SHP77 treated with DMSO at 0.1 percent for 48 hours (cell line): Measurements from ENCODE around the gene IRAK1.

Experiments used
- DNase-seq: peaks from one replicate; lab custom pipeline; 2025; lab: John Stamatoyannopoulos, UW

The IRAK1 gene

DNA sequence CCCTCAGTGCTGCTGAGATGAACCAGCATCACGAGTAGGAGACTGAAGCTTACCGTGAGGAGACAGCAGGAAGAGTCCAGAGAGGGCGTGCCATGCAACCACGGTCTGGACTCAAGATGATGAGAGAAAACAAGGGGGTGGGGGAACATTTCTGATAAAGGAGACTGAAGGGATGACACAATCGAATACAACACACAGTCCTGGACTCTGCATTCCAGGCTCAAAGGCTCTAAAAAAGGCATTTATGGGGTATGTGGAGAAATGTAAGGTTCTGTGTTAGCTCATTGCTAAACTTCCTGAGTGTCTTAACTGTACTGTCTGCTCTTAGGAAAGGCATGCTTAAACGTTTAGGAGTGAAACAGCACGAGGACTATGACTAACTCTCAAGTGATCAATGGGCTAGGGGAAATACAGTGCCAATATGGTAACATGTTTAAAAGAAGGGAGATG is 20.6 kb upstream of the IRAK1 start:
- no peak for DNase-seq

DNA sequence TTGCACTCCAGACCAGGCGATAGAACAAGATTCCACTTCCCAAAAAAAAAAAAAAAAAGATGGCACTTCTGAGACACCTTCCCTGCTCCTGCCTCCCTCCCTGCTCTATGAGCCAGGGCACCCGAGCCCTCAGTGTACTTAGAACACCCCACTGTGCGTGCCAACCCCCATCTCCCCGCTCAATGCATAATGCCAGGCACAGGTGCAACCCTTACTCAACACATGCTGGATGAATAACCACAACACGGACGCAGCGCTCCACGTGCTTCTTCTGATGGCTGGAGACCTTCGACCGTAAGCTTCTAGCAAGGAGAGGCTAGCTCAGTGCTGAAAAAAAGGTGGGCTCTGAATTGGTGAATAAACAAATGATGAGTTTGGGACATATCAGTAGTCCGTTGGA is 19.9 kb upstream of the IRAK1 start:
- DNase-seq = no peak

DNA sequence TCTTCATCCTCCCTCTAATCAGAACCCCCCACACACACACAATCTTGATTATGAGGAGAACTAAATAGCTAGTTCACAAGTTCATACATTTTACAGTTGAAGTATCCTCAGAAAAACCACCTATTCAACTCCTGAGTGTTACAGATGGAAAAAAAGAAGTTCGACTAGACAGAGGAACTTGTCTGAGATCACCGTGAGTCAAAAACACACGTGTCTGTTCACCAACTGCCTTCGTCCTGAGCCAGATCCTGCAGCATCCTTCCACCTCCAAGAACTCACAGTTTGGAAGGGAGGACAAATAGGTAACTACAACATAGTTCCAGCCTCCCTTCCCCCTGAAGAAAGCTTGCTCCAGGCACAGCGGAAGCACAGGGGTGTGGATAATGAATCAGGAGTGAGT is 19.0 kb upstream of the IRAK1 start:
- DNase-seq = no peak

DNA sequence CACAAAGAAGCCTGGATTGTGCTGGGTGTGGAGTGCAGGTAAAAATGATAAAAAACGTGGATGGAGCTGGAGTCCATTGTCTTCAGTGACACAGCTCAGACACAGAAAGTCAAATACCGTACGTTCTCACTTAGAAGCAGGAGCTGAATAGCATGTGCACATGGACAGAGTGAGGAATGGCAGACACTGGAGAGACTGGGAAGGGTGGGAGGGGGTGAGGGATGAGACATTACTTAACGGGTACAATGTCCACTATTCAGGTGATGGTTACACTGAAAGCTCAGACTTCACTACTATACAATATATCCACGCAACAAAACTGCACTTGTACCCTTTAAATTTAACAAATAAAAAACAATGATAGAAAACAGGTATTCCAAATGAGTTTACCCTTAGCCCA is 18.1 kb upstream of the IRAK1 start:
- no peak for DNase-seq

DNA sequence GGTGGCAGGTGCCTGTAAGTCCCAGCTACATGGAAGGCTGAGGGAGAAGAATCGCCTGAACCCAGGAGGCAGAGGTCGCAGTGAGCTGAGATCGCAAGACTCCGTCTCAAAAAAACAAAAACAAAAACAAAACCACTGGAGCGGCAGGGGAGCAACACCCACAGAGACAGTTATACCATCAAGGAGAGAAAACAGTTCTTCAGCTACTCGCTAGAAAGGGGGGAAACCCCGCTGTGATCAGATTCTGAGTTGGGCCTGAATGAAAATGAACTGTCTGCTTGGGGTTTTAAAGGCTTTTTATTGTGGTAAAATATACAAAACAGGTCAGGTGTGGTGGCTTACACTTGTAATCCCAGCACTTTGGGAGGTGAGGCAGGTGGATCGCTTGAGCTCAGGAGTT is 16.8 kb upstream of the IRAK1 start:
- no peak for DNase-seq

DNA sequence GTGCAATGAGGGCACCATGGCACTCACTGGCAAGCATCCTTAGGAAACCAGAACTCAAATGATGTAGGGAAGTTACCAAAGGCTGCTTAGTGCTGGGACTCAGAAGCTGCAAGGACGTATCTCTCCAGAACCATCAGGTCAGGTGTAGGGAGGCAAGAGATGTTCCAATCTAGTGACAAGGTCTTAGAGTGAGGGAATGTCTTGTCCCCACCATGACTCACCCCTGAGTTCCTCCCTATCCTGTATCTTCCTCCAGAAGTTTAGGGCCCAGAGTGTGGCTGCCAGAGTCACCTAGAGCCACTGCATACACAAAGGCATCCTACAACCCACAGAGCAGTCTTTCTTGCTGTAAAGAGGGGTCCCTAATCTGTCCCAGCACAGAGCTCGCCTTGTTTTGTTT is 14.1 kb upstream of the IRAK1 start:
- no peak for DNase-seq

DNA sequence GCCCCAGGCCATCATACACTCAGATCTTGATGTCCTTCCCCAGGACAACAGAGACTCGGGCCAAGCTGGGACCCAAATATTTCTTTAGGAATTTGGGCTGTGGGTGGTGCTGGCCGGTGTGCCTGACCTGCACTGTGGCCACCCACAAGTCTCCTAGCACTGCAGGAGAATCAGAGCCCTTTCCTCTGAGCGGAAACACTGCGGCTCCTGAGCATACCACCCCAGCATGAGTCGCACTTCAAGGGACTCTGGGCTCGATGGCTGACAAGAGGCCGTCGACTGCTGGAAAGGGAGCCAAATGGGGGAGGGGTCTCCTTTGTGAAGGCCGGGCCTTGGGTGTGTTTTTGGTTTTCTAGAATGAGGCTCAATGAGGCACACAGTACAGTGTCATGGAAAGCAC is 13.0 kb upstream of the IRAK1 start:
- DNase-seq = no peak

DNA sequence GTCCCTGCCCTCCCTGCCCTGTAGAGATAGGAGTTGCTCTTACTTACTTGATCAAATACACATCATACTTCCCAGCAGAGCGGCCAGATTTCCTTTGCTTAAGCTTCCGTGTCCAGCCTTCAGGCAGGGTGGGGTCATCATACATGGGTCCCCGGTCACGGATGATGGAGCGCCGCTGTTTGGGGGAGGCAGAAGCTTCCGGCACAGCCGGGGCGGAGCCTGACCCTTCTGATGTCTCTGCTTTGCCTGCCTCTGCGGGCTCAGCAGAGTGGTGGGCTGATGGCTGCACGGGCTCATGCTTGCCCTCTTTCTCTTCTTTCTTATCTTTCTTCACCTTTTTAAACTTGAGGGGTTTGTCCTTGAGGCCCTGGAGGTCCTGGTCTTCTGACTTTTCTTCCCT is 12.5 kb upstream of the IRAK1 start:
- no peak for DNase-seq

DNA sequence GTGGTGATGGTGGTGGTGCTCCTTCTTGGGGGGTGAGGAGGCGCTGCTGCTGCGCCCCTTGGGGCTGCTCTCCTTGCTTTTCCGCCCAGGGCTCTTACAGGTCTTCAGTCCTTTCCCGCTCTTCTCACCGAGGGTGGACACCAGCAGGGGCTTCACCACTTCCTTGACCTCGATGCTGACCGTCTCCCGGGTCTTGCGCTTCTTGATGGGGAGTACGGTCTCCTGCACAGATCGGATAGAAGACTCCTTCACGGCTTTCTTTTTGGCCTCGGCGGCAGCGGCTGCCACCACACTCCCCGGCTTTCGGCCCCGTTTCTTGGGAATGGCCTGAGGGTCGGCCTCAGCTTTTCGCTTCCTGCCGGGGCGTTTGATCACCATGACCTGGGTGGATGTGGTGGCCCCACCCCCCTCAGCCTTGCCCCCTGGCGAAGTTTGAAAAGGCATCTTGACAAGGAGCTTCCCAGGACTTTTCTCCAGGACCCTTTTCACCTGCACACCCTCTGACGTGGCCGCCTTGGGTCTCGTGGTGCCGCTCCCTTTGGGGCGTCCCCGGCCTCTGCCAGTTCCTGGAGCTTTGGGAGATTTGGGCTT is 11.1 kb upstream of the IRAK1 start:
- no peak for DNase-seq

DNA sequence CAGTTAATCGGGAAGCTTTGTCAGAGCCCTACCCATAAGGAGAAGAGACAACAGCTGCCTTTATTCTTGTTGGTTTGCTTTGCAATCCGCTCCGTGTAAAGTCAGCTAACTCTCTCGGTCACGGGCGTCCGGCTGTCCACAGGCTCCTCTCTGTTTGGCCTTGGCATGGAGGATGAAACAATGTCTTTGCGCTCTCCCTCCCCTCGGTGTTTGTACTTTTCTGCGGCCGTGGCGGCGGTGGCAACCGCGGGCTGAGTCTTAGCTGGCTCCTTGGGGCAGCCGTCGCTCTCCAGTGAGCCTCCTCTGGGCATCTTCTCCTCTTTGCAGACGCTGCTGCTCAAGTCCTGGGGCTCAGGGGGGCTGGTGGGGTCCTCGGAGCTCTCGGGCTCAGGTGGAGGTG is 10.6 kb upstream of the IRAK1 start:
- DNase-seq = no peak

DNA sequence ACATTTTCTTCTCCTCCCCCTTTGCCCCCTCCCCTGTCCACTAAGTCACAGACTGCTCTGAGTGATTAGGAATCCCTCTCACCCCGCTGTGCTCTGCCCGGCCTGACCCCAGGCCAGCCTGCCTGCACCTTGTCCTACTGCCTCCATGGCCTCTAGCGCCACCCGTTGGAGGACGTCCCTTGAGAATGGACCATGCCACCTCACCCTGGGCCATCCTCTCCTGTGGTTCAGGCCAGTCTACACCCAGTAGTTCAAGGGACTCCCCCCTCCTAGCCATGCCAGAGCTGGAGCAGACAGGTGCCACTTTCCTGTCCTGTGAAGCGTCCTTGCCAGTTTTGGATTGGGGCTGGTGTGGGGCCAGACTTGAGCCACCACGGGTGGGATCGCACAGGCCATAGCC is 9.7 kb upstream of the IRAK1 start:
- no peak for DNase-seq

DNA sequence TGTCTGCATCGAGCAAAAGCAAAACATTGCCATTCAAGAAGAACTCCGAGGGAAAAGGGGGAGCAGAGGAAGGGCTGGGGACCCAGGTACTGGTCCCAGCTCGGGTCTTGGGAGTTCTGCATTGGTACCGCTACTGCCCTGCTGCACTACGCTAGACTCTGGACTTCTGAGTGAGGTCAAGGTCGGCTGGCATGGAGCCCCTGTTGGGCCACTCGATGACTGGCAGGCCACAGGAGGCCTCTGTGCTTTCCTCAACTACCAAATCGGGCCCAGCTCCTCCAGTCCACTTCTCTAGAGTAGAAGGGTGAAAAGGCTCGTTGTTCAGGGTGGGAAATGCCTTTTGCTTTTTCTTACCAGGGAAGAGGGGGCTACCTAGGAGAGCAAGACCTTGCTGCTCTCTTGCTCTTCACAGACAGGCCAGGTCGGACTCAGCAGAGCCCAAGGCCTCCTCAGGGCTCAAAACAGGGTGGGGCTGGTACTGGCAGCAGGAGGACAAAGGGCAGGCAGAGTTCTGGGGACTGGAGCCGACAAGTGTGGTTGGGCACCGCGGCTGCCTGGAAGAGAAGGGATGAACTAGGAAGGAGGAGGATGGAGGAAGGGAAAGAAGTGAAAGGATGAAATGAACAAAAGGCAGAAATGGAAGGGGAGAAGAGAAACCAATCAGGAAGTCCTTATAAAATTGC is 8.9 kb upstream of the IRAK1 start:
- no peak for DNase-seq

DNA sequence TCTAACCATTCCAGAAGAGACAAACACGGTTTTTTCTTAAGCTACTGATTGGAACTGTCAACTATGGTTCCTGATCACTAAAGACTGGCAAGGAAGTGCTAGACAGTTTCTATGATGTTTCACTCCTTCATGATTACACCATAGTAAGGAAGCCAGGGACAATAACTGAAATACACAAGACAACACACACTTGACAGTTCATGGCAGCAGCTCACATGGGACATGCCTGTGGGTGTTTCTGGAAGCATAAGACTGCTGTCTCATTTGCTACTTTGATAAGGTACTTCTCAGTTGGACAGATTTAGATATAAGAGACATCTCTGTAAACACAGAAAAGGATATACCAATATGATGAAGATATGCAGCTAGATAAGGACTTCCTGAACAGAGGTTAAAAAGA is 8.3 kb upstream of the IRAK1 start:
- no peak for DNase-seq

DNA sequence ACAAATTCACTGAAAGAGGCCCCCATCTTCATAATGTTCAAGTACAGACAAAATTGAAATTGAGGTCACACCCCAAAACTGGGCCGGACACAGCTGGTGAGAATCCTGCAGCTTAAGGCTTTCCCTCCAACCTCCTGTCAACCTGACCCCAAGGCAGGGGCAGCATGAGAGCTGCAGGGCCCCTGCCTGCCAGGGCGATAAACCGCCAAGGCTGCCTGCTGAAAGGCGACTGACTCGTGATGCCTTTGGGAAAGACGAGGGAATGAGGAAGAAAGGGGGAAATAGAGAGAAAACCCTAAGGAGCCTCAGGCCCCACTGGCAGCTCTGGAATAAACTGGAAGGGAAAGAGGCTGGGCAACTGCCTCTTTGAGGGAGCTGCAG is 7.3 kb upstream of the IRAK1 start:
- DNase-seq = no peak

DNA sequence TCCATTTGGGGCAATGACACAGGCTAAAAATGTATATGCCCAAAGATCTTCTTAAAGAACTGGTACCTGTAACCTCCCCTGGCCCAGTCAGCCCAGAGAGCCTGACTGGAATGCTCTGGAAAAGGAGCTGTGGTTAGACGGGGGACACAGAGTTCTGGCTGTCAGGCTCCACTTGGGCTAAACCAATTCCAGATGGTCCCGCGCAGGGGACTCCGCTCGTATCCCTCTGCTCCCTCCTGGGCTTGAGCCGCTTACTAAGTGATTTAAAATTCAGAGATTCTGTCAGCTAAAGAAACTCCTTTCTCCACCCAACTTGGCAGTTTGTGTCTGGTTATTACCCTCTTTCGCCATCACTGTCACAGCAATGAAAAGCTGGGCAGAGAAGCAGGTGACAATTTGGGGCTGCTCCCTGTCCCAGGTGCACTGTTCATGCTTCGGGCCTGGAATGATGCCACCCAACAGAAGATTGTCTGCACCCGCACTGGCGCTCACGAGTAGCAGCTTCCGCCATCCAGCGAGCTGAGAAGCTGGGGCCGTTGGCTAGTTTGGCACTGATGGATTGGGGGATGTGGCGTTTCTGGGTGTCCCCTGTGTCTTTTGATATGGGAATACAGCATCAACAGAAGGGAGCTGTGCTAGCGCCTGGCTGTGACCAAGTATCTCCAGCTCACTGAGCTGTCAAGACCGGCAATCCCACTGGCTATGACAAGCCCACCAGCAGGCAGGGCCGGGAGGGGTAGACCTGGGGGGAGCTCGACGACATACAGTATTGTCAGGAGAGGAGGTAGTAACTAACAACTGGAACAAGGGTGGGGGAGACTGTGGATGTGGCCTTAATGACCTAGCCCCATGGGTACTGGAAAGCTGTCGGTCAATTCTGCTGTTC is 6.7 kb upstream of the IRAK1 start:
- DNase-seq = no peak

DNA sequence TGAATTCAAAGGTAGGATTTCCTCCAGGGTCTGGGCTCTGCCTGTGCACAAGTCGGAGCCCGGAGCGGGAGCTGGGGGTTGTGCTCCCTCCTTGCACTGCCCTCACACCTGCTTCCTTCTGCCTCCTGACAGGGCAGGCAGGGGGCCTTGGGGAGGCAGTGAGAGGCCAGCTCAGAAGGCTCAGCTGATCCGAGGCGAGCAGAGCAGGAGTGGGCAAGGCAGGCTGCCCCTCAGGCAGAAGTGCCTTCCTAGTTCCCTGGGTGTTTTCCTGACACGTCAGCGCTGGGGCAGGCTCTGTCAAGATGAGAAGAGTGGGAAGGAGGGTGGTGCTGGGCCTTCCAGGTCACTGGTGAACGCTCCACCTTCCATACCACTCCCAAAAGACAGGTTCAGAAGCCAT is 5.5 kb upstream of the IRAK1 start:
- no peak for DNase-seq

DNA sequence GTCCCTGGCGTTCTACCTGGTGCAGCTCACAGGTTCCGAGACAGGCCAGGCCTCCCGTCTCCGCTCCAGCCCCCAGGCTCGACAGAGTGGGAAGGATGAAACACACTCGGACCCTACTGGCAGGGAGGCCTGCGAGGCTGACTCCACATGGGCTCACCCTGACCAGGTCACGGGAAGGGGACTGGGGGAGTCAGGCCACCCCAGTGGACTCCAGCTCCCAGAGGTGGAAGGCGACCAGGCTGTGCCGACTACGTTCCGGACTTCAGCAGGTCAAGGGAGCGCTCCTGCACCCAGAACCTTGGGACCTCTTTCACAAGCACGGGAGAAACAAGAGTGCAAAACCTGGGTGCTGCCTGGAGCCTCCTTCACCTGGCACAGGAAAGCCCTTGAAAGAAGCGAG is 4.6 kb upstream of the IRAK1 start:
- DNase-seq = no peak

DNA sequence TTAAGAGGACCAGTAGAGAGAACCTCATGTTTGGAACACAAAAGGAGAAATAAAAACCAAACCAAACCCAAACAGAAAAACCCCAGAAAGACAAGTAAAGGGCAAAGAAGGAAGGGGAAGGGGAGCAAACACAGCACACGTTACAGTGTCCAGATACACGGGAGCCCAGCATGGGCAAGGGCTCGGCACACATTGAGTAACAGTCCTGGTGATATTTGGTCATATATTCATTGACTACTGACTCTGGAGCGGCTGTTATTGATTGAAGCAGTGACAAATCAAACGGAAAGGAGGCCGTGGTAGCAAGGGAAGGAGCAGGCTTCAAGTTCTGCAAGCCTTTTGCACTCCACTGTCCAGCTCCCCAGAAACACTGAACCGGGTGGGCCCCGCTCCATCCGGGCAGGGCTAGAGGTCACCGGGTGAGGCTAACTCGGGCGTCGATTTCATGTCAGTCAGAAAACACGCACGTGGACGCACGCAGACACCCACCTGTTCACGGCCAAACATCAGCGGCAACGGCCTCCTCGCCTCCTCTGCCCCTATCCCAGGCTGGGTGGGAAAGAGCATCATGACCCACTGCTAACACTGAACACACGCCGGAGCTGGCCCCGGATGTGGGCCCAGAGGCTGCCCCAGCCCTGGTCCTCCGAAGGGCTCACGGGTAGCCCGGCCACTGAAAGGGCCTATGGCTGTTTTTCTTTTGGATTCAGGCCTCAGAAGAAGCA is 3.7 kb upstream of the IRAK1 start:
- DNase-seq = no peak

DNA sequence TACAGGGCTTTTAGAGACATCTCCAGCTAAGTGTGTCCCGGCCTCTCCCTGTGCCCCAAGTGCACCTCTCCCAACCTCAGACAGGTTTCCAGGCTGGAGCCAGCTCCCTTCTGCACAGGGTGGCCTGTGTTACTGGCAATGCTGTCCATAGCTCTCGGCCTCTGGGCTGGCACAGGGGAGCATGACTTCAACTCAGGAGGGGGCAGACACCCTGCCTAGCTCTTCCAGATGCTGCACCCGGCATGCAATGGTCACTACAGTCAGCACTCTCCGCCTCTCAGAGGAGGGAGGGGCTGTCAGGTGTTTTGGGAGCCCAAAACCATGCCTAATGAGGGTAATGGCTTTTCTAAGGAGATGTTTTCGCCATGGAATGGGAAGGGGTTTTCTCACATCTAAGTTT is 2.4 kb upstream of the IRAK1 start:
- no peak for DNase-seq

DNA sequence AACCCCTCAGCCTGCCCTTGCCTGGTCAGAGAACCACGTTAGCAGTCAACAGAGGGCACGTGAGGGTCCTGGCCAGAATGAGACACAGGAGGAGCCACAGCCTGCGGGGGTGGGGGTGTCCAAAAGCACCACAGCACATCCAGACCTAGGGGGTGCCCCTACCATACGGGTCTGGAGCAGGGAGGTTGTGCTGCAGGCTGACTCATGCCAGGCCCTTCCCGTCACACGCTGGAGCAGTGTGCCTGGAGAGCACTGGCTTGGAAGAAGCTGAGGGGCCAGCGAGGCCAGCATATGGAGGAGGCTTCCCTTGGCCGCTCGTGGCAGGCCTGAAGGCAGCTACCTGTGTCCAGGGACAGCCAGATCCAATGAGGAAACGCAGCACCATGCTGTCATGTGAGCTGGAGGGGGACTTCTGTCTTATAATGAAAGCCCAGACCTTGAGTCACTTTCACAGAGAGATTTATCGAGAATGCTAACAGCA is 1.5 kb upstream of the IRAK1 start:
- DNase-seq = no peak

DNA sequence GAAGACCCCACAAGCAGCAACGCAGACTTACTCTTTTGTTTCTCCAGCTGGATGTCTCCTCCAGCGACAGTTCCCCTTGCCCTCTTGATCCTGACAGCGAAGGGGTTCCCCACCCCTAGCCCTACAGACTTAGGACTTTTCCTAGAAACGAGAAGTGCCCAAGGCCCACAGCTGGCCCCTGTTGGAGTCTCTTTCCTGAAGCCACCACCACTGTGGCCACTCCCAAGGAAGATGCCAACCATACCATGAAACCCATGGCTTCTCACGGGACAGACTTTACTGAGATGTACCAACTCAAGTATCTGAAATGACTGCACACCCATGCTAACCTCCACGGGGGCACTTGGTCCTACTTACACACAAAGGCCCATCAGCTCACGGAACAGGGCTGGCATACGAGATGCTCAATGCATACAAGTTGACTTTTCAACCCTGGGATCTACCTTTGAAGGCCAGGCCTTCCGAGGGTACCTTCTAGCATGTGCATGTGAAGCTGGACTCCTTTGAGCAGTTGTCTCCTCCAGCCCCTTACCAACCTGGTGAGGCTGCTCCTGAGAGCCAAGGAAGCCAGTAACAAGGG is 924 bp upstream of the IRAK1 start:
- no peak for DNase-seq

DNA sequence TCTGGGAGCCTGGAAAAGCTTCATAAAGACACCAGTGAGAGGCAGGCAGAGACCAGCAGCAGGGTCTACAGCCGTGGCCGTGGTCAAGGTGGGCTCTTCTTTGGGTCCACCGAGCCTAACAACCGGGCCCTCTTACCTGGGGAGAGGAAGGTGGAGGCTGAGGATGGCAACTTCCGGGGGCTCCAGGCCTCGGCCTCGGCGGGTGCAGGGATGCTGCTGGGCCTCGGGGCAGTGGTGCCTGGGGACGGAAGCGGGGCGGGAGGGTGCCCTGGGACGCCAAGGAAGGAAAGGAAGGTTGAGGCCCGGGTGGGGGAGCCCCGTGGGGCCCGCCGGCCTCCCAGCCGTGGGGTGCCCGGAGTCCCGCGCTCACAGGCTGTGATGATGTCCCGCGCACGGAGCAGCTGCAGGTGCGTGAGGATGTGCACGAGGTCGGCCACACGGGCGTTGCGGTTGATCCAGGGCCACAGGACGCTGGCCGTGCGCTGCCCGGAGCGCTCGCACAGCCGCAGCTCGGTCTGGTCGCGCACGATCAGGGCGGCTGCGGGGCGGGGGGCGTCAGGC is 561 bp downstream of the IRAK1 start:
- no peak for DNase-seq
